GM12891 (cell line): ENCODE measurements around the gene PEMT.
"Not testable (repeated sequence)": the region's sequence is repeated elsewhere in the genome, so short reads cannot be mapped to it uniquely, and the experiment has no call there.

Experiments used
- DNase-seq: peaks from one replicate; pipeline ENCODE4 v3.0.0; 2011; ENCODE audit warnings: low spot score; ENCODE audit not compliant: insufficient read length
- FAIRE-seq: peaks from 2 replicates; lab custom pipeline; 2011; peaks lifted over from hg19 to GRCh38; lab: Jason Lieb, UNC
- PAX5 ChIP-seq: IDR thresholded peaks from 2 replicates; pipeline ENCODE4 v1.6.1; 2011; ENCODE audit warnings: low read length, moderate library complexity, mild to moderate bottlenecking; ENCODE audit not compliant: insufficient read depth, severe bottlenecking
- POLR2A ChIP-seq: IDR thresholded peaks from 2 replicates; pipeline ENCODE4 v1.6.1; 2011; ENCODE audit warnings: low read depth, low read length, control low read depth
- POLR2AphosphoS5 ChIP-seq: IDR thresholded peaks from 2 replicates; pipeline ENCODE4 v1.6.1; 2011; ENCODE audit warnings: low read depth, low read length, control low read depth
- POU2F2 ChIP-seq: IDR thresholded peaks from 2 replicates; pipeline ENCODE4 v1.6.1; 2011; ENCODE audit warnings: low read depth, mild to moderate bottlenecking, control low read depth, low read length, moderate library complexity
- SPI1 ChIP-seq: IDR thresholded peaks from 2 replicates; pipeline ENCODE4 v1.6.1; 2011; ENCODE audit warnings: low read depth, low read length, control low read depth
- TAF1 ChIP-seq: IDR thresholded peaks from 2 replicates; pipeline ENCODE4 v1.6.1; 2011; ENCODE audit warnings: low read depth, low read length, control low read depth

The PEMT gene

GRCh38 chr17:17472333-17472920, 119.1 kb downstream of the PEMT start:
- FAIRE-seq (no peak), DNase-seq (no peak)
- TF ChIP-seq POLR2A (no peak), SPI1 (no peak), POU2F2 (no peak), POLR2AphosphoS5 (no peak), TAF1 (no peak), PAX5 (no peak)

GRCh38 chr17:17469996-17470395, 121.5 kb downstream of the PEMT start:
- no peak for DNase-seq
- FAIRE-seq = no peak
- TF ChIP-seq POU2F2 = no peak
- TF ChIP-seq TAF1 = no peak
- TF ChIP-seq SPI1 = no peak
- TF ChIP-seq POLR2A = no peak
- no peak for TF ChIP-seq POLR2AphosphoS5
- no peak for TF ChIP-seq PAX5

GRCh38 chr17:17469358-17469757, 122.2 kb downstream of the PEMT start:
- TF ChIP-seq TAF1 (no peak), SPI1 (no peak), PAX5 (no peak), POU2F2 (no peak), POLR2A (no peak), POLR2AphosphoS5 (no peak)
- no peak for DNase-seq
- no peak for FAIRE-seq

- TF ChIP-seq TAF1 (no peak), POU2F2 (no peak), POLR2A (no peak), SPI1 (no peak), POLR2AphosphoS5 (no peak), PAX5 (no peak)
- FAIRE-seq (no peak), DNase-seq (no peak)
These were observed 123.1 kb downstream of the PEMT start for GRCh38 chr17:17468217-17469010.

GRCh38 chr17:17467720-17468119, 123.8 kb downstream of the PEMT start:
- TF ChIP-seq TAF1 (no peak), POLR2AphosphoS5 (no peak), SPI1 (no peak)
- FAIRE-seq (no peak), DNase-seq (no peak)

GRCh38 chr17:17467016-17467415, 124.5 kb downstream of the PEMT start:
- no peak for DNase-seq
- FAIRE-seq = no peak
- TF ChIP-seq POLR2A (no peak), TAF1 (no peak), SPI1 (no peak), PAX5 (no peak), POU2F2 (no peak)

- FAIRE-seq (no peak), DNase-seq (no peak)
- TF ChIP-seq SPI1 (no peak), TAF1 (no peak), POU2F2 (no peak), PAX5 (no peak), POLR2A (no peak), POLR2AphosphoS5 (no peak)
These were observed 125.0 kb downstream of the PEMT start for GRCh38 chr17:17466511-17466910.

- FAIRE-seq, DNase-seq: not testable (repeated sequence)
These were observed 125.6 kb downstream of the PEMT start for GRCh38 chr17:17465878-17466277.

- DNase-seq (no peak), FAIRE-seq (no peak)
- TF ChIP-seq SPI1 (no peak), POLR2A (no peak), PAX5 (no peak), POU2F2 (no peak), POLR2AphosphoS5 (no peak), TAF1 (no peak)
These were observed 127.7 kb downstream of the PEMT start for GRCh38 chr17:17463821-17464220.

GRCh38 chr17:17462048-17462824, 129.3 kb downstream of the PEMT start:
- DNase-seq (no peak), FAIRE-seq (no peak)
- no peak for TF ChIP-seq POLR2AphosphoS5
- no peak for TF ChIP-seq TAF1
- no peak for TF ChIP-seq POLR2A
- no peak for TF ChIP-seq SPI1
- TF ChIP-seq PAX5 = no peak
- no peak for TF ChIP-seq POU2F2
